Caki2 (cell line): ENCODE measurements around the gene ZFAND4. TPM values are rescaled to one million over a fixed set of nuclear protein-coding genes. Genes with fewer than 3 reads are reported as not detected.
A peak's percentile ranks its signal among the peaks of the same experiment; 100 is the strongest.
"Not testable (repeated sequence)": the region's sequence is repeated elsewhere in the genome, so short reads cannot be mapped to it uniquely, and the experiment has no call there.

ENCODE experiments used
- DNase-seq: peaks from one replicate; pipeline ENCODE4 v3.0.0-alpha.2; 2015; ENCODE audit warnings: low read depth
- in situ Hi-C: cut with HindIII; loops from 2 replicates; pipeline ENCODE4 v1.10.0; 2016; ENCODE audit warnings: low sequenced_read_pairs, low pct_unique_long_range_greater_than_20kb, mixed read lengths
- total RNA-seq: library from RNA; depleted of rRNA; stranded (reverse); fragments of >200 nt; shearing (Covaris generic); gene quantifications from 2 replicates; pipeline ENCODE4 v1.2.3, GENCODE V29; 2014; ENCODE audit warnings: low replicate concordance; rRNA removed

ZFAND4 gene
- 5.2 and 5.8 TPM in 2 replicates for total RNA-seq

DNA sequence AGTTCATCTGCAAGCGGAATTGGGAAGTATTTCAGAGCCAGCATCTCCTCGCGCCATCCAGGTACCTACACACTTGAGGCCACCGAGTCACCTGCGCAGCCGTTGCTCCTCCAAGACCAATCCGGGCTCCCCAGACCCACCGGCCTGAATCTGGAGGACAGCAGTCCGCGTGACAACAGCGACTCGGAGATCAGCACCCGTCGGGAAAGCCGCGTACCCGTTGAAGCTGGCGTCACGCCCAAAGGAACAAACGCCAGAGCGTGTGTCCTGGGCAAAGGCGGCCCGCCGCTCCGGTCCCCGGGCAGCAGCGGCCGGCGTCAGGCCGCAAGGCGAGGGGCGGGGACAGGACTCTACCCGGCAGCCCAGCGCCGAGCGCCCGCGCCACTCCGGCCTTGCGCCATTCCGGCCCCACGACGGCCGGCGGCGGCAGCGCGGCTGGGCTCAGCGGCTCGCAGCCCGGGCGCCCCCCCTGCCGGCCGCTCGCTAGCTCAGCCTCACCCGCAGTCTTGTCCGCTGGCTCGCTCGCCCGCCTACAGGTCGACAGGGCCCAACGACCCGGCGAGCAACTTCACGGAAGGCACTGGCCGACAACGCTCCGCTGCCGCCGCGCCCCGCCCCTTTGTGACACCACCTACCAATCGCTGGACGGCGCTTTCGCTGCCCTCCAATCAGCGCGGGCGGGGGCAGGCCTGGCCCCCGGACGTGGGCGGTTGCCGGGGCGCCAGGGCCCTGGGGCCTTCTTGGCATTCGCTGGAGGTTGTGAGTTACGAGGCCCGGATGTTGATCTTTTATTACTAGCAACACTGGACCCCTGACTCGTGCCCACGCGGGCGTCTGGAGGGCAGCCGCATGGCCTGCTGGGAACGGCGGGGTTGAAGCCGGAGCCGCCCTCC lies at the start of gene ZFAND4:
Gene ZFAND4 (minus strand): TSS at position 592 of the 893 bp plus-strand sequence. CDS start 9,047 bp downstream, outside the sequence.
- DNase-seq: peak; percentile 99
- in situ Hi-C loops: no loop called here

DNA sequence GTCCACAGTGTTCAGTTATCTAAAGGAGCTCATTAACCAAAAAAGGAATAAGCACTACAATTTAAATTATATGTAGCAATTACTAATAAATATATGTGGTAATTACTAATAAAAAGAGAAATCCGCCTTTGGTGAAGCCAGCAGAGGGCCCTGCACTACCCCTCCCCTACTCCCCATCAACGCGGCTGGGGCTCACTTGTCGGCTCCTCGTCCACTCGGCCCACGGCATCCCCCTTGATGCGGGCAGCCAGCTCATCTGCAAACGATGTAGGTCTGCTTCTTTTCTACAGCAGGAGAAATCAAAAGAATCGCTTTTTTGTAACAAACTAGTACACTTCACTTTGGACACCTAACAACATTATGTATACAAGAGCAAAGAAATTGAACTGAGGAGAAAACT lies 48.9 kb upstream of the ZFAND4 start:
- DNase-seq, in situ Hi-C loops: not testable (repeated sequence)

DNA sequence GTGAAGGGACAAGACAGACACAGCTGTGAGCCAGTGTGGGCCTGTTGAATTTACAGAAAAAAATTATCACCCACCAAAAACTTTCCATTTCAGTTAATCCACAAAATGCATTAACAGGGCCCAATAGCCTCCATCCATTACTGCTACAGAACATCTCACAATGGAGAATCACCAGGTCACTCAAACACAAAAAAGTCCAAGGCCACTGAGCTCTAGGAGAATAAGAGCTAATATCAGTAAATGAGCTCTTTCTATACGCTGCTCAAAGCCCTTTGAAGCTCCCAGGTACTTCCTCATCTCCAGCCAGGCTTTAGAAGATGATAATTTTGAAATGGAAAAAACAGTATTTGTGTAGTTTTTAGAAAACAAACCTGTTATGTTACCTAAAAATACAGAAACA lies 45.1 kb upstream of the ZFAND4 start:
- DNase-seq, in situ Hi-C loops: not testable (repeated sequence)

DNA sequence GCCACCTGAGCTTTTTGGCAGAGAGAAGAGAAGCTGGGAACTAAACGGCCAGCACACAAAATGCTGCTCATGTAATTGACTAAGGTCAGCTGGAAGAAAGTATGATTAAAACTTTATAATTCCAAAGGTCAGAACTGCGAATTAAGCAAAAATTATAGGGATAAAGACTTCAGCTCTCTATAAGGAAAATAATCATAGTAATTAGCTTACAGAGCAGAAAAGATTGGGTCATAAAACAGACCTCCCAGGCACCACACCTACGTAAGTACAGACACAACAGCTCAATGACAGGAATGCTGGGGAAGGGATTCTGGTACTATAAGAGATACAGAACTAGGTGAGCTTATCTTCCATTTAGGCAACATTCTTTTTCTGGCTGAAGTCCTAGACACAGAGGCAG lies 44.5 kb upstream of the ZFAND4 start:
- in situ Hi-C loops, DNase-seq: not testable (repeated sequence)

DNA sequence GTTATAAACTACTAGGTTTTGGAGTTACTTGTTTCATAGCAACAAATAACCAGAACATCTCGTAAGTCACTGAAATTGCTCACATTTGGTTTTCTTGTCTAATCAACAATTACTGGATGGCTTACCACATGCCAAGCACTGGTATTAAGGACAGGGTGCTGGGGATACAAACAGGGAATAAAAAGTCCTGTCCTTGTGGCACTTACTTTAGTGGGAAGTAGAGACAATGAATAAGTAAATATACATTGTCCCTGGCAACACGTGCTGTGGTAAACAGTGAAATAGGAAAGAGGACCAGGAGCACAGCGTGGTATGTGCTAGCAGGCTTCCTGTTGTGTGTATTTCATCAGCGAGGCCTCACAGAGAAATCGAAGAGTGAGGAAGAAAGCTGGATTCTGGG lies 38.7 kb upstream of the ZFAND4 start:
- DNase-seq, in situ Hi-C loops: not testable (repeated sequence)

DNA sequence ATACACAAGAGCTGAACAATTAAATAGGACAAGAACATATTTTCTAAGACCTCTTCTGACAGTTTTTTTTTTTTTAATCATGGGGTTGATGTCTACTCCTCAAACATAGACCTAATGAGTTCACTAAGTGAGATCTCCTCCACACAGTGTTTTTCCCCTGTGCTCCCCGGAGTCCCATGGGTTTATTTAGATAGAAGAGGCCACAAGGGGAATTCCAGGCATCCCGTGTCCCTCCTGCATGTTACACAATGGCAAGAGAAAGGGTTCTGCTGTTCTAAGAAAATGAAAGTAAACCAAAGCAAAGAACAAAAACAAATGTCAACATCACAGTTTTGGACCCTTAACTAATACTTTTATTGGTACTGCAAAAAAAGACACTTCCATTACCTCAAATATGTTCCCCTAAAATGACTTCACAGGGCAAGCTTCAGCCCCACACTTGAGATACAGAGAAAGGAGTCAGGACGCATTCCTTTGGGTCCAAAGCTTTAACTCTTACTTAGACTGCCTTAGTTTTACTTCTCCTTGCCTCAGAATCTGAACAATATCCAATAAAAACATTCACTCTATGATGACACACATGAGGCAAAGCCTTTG lies 37.7 kb upstream of the ZFAND4 start:
- in situ Hi-C loops, DNase-seq: not testable (repeated sequence)

DNA sequence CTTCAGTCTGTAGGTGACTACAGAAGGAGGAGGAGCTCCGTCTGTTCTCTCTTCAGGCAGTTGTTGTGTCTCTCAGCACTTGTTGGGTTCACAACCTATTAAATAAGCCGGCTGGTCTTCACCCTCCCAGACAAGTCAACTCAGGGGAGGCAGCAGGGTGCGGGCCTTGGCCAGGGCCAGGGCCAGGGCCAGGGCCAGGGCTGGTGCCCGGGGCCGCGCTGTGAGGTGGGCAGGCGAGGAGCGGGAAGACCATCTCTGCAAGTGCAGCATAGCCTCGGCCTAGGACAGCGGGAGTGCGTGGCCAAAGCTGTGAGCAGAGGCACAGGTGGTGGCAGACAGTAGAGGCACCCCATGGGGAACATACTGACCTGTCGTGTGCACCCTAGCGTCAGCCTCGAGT lies 5.9 kb upstream of the ZFAND4 start:
- in situ Hi-C loops, DNase-seq: not testable (repeated sequence)

DNA sequence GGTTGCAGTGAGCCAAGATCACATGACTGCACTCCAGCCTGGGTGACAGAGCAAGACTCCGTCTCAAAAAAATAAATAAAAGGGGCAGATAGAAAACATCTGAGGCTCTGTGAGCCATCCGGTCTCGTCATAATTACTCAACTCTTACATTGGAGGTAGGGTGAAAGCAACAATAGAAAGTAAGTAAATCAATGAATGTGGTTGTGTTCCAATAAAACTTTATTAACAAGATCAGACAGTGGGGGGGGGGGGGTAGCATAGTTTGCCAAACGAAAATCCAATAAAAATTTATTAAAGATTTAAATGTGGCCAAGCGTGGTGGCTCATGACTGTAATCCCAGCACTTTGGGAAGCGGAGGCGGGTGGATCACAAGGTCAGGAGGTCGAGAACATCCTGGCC lies 2.8 kb upstream of the ZFAND4 start:
- DNase-seq: no peak
- in situ Hi-C loops: no loop called here

DNA sequence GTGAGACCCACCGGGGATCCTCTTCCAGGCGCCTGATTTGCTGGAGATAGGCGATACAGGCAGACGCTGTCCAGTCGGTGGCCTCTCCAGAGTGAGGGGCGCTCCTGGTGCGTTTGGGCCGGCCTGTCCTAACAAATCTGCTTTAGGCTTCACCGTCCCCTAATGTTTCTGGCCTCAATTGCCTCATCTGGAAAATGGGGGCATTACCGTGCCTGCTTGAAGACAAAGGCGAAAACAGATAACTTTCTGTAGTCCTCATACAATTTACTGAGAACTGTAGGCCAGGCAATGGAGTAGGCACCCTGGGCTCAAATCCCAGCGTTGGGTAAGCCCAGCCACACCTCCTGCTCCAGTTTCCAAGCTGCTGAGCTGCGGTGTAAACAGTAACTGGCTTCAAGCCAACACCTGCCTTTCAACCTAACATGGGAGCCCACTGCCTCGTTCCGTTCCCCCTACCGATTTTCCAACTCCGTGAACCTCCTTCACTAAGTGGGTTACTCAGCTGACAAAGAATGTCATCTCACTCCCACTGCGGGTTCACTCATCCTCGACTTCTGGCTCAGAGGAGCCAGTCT lies 589 bp upstream of the ZFAND4 start:
- in situ Hi-C loops: no loop called here
- DNase-seq: no peak

DNA sequence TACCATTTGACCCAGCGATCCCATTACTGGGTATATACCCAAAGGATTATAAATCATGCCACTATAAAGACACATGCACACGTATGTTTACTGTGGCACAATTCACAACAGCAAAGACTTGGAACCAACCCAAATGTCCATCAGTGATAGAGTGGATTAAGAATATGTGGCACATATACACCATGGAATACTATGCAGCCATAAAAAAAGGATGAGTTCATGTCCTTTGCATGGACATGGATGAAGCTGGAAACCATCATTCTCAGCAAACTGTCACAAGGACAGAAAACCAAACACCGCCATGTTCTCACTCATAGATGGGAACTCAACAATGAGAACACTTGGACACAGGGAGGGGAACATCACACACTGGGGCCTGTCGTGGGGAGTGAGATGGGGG lies 1.3 kb downstream of the ZFAND4 start:
- in situ Hi-C loops, DNase-seq: not testable (repeated sequence)

DNA sequence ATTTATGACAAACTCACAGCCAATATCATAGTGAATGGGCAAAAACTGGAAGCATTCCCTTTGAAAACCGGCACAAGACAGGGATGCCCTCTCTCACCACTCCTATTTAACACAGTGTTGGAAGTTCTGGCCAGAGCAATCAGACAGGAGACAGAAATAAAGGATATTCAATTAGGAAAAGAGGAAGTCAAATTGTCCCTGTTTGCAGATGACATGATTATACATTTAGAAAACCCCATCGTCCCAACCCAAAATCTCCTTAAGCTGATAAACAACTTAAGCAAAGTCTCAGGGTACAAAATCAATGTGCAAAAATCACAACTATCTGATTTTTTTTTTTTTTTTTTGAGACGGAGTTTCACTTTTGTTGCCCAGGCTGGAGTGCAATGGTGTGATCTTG lies 2.7 kb downstream of the ZFAND4 start:
- in situ Hi-C loops, DNase-seq: not testable (repeated sequence)

DNA sequence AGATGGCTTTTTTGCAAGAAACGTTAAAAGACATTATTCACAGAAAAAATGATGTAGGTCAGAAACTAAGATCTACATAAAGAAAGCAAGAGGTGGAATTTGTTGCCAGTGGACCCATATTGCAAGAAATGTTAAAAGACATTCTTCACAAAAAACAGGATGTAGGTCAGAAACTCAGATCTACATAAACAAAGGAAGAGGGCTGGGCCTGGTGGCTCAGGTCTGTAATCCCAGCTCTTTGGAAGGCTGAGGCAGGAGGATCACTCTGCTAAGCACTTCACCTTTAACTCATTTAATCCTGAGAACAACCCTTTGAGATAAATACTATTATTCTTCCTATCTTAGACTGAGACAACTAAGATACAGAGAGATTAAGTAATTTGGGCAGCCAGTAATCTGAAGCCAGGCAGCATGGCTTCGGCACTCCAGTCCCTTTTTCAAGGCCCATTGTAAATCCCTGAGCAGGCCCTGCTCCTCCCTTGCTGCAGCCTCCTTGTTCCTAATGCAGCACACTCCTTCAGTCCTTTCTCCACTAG lies 11.6 kb downstream of the ZFAND4 start:
- in situ Hi-C loops: no loop called here
- DNase-seq: no peak

DNA sequence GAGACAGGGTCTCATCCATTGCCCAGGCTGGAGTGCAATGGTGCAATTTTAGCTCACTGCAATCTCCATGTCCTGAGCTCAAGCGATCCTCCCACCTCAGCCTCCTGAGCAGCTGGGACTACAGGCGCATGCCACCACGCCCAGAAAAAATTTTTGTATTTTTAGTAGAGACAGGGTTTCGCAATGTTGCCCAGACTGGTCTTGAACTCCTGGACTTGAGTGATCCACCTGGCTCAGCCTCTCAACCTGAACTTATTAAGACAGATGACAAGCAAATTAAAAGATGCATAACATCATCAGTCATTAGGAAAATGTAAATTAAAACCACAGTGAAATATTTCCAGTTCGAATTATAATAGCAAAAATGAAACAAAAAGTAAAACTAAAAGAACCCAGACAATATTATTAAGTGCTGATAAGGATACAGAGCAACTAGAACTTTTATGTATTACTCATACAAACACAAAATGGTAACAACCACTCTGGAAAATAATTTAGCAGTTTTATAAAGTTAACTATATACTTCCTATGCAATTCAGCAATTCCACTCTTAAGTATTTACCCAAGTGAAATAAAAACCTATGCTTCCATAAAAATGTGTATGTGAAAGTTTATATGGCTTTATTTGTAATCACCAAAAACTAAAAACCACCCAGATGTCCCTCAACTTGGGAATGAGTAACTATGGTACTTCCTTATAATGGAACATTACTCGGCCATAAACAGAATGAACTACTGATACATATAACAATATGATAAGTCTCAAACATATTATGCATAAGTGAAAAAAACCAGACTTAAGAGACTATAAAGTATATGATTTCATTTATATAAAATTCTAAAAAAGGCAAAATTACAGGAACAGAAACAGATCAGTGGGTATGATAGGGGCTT lies 15.3 kb downstream of the ZFAND4 start:
- in situ Hi-C loops: no loop called here

DNA sequence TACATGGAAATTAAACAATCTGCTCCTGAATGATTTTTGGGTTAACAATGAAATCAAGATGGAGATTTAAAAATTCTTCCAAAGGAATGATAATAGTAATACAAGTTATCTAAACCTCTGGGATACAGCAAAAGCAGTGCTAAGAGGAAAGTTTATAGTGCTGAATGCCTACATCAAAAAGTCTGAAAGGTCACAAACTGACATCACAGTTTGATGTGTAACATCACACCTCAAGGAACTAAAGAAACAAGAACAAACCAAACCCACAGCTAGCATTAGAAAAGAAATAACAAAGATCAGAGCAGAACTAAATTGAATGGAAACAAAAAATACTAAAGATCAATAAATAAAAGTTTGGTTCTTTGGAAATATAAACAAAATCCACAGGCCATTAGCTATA lies 17.4 kb downstream of the ZFAND4 start:
- in situ Hi-C loops: no loop called here
- no peak for DNase-seq

More for the DNA sequence above, 15.3 kb downstream of the ZFAND4 start:
- DNase-seq: no peak

DNA sequence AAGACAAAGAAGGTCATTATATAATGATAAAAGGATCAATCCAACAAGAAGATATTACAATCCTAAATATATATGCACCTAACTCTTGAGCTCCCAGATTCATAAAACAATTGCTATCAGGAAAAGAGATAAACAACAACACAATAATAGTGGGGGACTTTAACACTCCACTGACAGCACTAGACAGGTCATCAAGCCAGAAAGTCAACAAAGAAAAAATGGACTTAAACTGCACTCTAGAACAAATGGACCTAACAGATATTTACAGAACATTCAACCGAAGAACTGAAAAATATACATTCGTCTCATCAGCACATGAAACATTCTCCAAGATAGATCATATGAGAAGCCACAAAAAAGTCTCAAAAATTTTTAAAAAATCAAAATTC lies 17.8 kb downstream of the ZFAND4 start:
- in situ Hi-C loops, DNase-seq: not testable (repeated sequence)

DNA sequence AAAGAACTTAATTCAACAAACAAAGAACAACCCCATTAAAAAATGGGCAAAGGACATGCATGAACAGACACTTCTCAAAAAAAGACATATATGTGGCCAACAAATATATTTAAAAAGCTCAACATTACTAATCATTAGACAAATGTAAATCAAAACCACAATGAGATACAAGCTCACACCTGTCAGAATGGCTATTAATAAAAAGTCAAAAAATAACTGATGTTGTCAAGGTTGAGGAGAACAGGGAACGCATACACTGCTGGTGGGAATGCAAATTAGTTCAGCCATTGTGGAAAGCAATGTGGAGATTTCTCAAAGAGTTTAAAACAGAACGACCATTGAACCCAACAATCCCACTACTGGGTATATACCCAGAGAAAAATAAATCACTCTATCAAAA lies 19.1 kb downstream of the ZFAND4 start:
- DNase-seq: no peak

DNA sequence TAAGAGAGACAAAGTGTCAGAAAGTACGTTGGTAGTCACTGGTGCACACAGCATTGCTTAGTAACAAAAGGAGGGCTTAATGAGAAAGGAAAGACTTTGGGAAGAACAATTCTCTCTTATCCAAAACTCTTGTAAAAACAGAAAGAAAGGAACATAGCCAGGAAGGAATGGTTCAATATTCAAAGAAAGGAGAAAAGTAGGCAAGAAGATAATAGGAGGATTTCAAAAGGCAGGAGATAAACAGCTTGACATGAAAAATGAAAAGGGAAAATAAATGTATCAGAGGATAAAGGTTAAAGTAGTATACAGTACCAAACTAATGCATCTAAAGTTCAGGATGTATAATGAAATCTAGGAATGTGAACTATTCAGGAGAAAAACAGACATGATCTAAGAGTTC lies 20.1 kb downstream of the ZFAND4 start:
- DNase-seq: no peak
- in situ Hi-C loops: no loop called here

More for the DNA sequence above, 19.1 kb downstream of the ZFAND4 start:
- in situ Hi-C loops: no loop called here

DNA sequence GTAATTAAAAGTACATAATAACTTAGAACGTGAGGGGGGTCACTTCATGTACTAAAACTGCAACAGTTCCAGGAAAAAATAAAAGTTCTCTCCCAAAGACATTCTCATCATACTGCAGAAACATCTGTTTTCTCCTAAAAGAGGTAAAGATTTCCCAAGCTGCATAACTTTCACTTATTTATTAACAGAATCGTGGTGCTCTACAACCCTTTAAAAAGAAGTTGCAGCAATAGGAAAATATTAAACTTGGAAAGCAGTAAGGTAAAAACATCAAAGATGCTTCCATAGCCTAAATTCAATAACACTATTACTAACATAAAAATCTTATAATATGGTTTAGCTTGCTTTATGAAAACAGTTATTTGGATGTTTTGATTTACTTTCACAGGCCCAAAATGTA lies 23.3 kb downstream of the ZFAND4 start:
- in situ Hi-C loops: no loop called here
- DNase-seq: no peak
